GM23338 (cell line): Measurements from ENCODE around the gene SYT2. TPM values are rescaled to one million over a fixed set of nuclear protein-coding genes. Genes with fewer than 3 reads are reported as not detected.

ENCODE experiments used
- ATAC-seq: fragments of 200-7000 bp; cut with Tn5 transposase; 3 replicates; pipeline ENCODE4 v1.9.1; 2020
- DNase-seq: peaks from one replicate; pipeline ENCODE4 v3.0.0-alpha.2; 2015; ENCODE audit warnings: low spot score
- H2AFZ ChIP-seq: fragments of 200-600 bp; sonication (generic); 2 replicates; pipeline ENCODE4 v1.8.0; 2016; ENCODE audit warnings: antibody characterized with exemption, mild to moderate bottlenecking, moderate library complexity
- H3F3A ChIP-seq: fragments of 200-600 bp; sonication (generic); replicated peaks from 2 replicates; pipeline ENCODE4 v1.8.0; 2017; ENCODE audit warnings: antibody characterized with exemption, mixed run types, low read depth
- H3K27ac ChIP-seq: fragments of 200-600 bp; sonication (generic); 2 replicates; pipeline ENCODE4 v1.6.1; 2016; ENCODE audit warnings: low read depth
- H3K27me3 ChIP-seq: fragments of 200-600 bp; sonication (generic); 2 replicates; pipeline ENCODE4 v1.8.0; 2016; ENCODE audit warnings: mild to moderate bottlenecking, mixed run types, moderate library complexity; ENCODE audit not compliant: insufficient read depth
- H3K36me3 ChIP-seq: fragments of 200-600 bp; sonication (generic); 2 replicates; pipeline ENCODE4 v1.8.0; 2016; ENCODE audit warnings: mild to moderate bottlenecking; ENCODE audit not compliant: insufficient read depth
- H3K4me1 ChIP-seq: fragments of 200-600 bp; sonication (generic); 2 replicates; pipeline ENCODE4 v1.8.0; 2016; ENCODE audit warnings: mild to moderate bottlenecking, moderate library complexity; ENCODE audit not compliant: insufficient read depth
- H3K4me2 ChIP-seq: fragments of 200-600 bp; sonication (generic); 2 replicates; pipeline ENCODE4 v1.7.1; 2017; ENCODE audit warnings: mixed run types
- H3K4me3 ChIP-seq: fragments of 200-600 bp; sonication (generic); 2 replicates; pipeline ENCODE4 v1.6.1; 2016; ENCODE audit warnings: mixed run types
- H3K79me2 ChIP-seq: fragments of 200-600 bp; sonication (generic); replicated peaks from 2 replicates; pipeline ENCODE4 v1.8.0; 2017; ENCODE audit warnings: mild to moderate bottlenecking; ENCODE audit not compliant: insufficient read depth
- H3K9me2 ChIP-seq: fragments of 200-600 bp; sonication (generic); 2 replicates; pipeline ENCODE4 v1.8.0; 2017; ENCODE audit not compliant: insufficient read depth
- H4K20me1 ChIP-seq: fragments of 200-600 bp; sonication (generic); replicated peaks from 2 replicates; pipeline ENCODE4 v1.8.0; 2017; ENCODE audit warnings: mild to moderate bottlenecking; ENCODE audit not compliant: insufficient read depth
- H3K27ac Mint-ChIP-seq: 2 replicates; pipeline ENCODE4 v1.8.0; 2020; ENCODE audit warnings: inconsistent platforms, mild to moderate bottlenecking, moderate library complexity, mixed read lengths
- H3K27me3 Mint-ChIP-seq: 3 replicates; pipeline ENCODE4 v1.8.0; 2022; ENCODE audit warnings: low read depth, mild to moderate bottlenecking, moderate library complexity, mixed read lengths, inconsistent platforms; ENCODE audit not compliant: insufficient read depth, poor library complexity
- H3K36me3 Mint-ChIP-seq: 3 replicates; pipeline ENCODE4 v1.8.0; 2021; ENCODE audit warnings: low read depth, mild to moderate bottlenecking, inconsistent platforms, moderate library complexity, mixed read lengths
- H3K4me1 Mint-ChIP-seq: 3 replicates; pipeline ENCODE4 v1.8.0; 2020; ENCODE audit warnings: mild to moderate bottlenecking, inconsistent platforms, mixed read lengths
- H3K4me3 Mint-ChIP-seq: 3 replicates; pipeline ENCODE4 v1.8.0; 2021; ENCODE audit warnings: moderate library complexity, mild to moderate bottlenecking, inconsistent platforms, mixed read lengths
- H3K9me3 Mint-ChIP-seq: 3 replicates; pipeline ENCODE4 v1.8.0; 2020; ENCODE audit warnings: moderate library complexity, mild to moderate bottlenecking, inconsistent platforms, mixed read lengths
- CREB1 ChIP-seq: fragments of 250-450 bp; sonication (Bioruptor Pico); IDR thresholded peaks from 2 replicates; pipeline ENCODE4 v1.5.0; 2020; ENCODE audit warnings: low read depth, mild to moderate bottlenecking, moderate library complexity
- CTCF ChIP-seq, 2 experiments: fragments of 200-600 bp in 1 of 2; sonication (generic) in 1 of 2; conservative IDR thresholded peaks; 2 replicates each; pipeline versions ENCODE4 v1.5.1 to v1.6.1; 2016 to 2017; ENCODE audit warnings: antibody characterized with exemption in 2 of 2, low read depth in 2 of 2, mild to moderate bottlenecking in 2 of 2, moderate library complexity in 1 of 2
- ETS1 ChIP-seq: IDR thresholded peaks from 2 replicates; pipeline ENCODE4 v1.6.1; 2016; ENCODE audit warnings: antibody characterized with exemption
- EZH2phosphoT487 ChIP-seq: fragments of 200-600 bp; sonication (generic); IDR thresholded peaks from one replicate; pipeline ENCODE4 v1.8.1; 2018; ENCODE audit warnings: antibody characterized with exemption; ENCODE audit not compliant: unreplicated experiment
- NANOG ChIP-seq: IDR thresholded peaks from 2 replicates; pipeline ENCODE4 v1.6.1; 2016; ENCODE audit warnings: antibody characterized with exemption, borderline replicate concordance
- POLR2AphosphoS5 ChIP-seq: IDR thresholded peaks from 2 replicates; pipeline ENCODE4 v1.6.1; 2016; ENCODE audit warnings: antibody characterized with exemption, low read depth
- REST ChIP-seq: IDR thresholded peaks from one replicate; pipeline ENCODE4 v1.6.1; 2018; ENCODE audit warnings: antibody characterized with exemption; ENCODE audit not compliant: unreplicated experiment
- ZNF331 ChIP-seq: fragments of 250-450 bp; sonication (Bioruptor Pico); IDR thresholded peaks from 2 replicates; pipeline ENCODE4 v1.5.0; 2020; ENCODE audit warnings: low read depth, mild to moderate bottlenecking, moderate library complexity
- polyA plus RNA-seq: library from polyadenylated mRNA; unstranded; fragments of >200 nt; fragmentation: Nextera tagmentation; extraction: Ambion mirVana; gene quantifications from 2 replicates; pipeline ENCODE4 v1.2.1, GENCODE V29; 2016
- total RNA-seq: library from RNA; depleted of rRNA; stranded (reverse); fragments of >200 nt; shearing (Covaris generic); gene quantifications from 2 replicates; pipeline ENCODE4 v1.2.3, GENCODE V29; 2014

The SYT2 gene
- total and polyA plus RNA-seq, 2 experiments from 2014 or later = 2.4 to 12.5 TPM

- TF ChIP-seq REST (no peak), CTCF (conservative IDR thresholded peaks at IDR 0.05; ENCODE audit: low read depth in 2 of 2) (no peak), POLR2AphosphoS5 (no peak), ETS1 (no peak), CREB1 (CRISPR knock-in tag) (no peak)
These were observed 27.2 kb downstream of the SYT2 start (continued) for GRCh38 chr1:202683029-202683428.

GRCh38 chr1:202682477-202682876 is 27.8 kb downstream of the SYT2 start:
- peaks cover 39% of the 10 kb centered on the region for H3K4me1 Mint-ChIP-seq
- peaks cover 9% of the 10 kb centered on the region for H3K36me3 Mint-ChIP-seq
- peaks cover 17% of the 10 kb centered on the region for H3K27me3 Mint-ChIP-seq
- H3K4me3 Mint-ChIP-seq = no peak overlapping the region
- Histone ChIP-seq H3K27ac (no peak overlapping the region), H3K27me3 (no peaks in the 10 kb centered on the region), H3K9me2 (no peaks in the 10 kb centered on the region), H2AFZ (no peak overlapping the region), H3F3A (no peaks in the 10 kb centered on the region), H3K4me1 (peaks cover 8% of the 10 kb centered on the region; the same call in 1 of the 2 replicates), H3K79me2 (no peaks in the 10 kb centered on the region), H4K20me1 (peaks cover 4% of the 10 kb centered on the region; the same call in 1 of the 2 replicates), H3K4me3 (no peak overlapping the region), H3K36me3 (peaks cover 4% of the 10 kb centered on the region; the same call in 1 of the 2 replicates), H3K4me2 (no peak overlapping the region)
- H3K27ac Mint-ChIP-seq = no peak overlapping the region
- TF ChIP-seq EZH2phosphoT487 (no peak), NANOG (no peak), REST (no peak), ZNF331 (CRISPR knock-in tag) (no peak)
- peaks cover 6% of the 10 kb centered on the region; the same call in 1 of the 3 replicates for H3K9me3 Mint-ChIP-seq
- ATAC-seq = no peak
- DNase-seq = no peak
